HG03342 (cell line): Measurements from ENCODE around the gene ITGB3BP.
"Not testable (repeated sequence)": the region's sequence is repeated elsewhere in the genome, so short reads cannot be mapped to it uniquely, and the experiment has no call there.

ENCODE experiments used
- ATAC-seq: cut with Tn5 transposase; IDR thresholded peaks from one replicate; pipeline ENCODE4 v1.9.1; 2021; ENCODE audit warnings: mild to moderate bottlenecking, moderate library complexity; ENCODE audit not compliant: unreplicated experiment

ITGB3BP gene

GRCh38 chr1:63423649-63424048, 99.4 kb downstream of the ITGB3BP start:
- ATAC-seq, result no peak

DNA sequence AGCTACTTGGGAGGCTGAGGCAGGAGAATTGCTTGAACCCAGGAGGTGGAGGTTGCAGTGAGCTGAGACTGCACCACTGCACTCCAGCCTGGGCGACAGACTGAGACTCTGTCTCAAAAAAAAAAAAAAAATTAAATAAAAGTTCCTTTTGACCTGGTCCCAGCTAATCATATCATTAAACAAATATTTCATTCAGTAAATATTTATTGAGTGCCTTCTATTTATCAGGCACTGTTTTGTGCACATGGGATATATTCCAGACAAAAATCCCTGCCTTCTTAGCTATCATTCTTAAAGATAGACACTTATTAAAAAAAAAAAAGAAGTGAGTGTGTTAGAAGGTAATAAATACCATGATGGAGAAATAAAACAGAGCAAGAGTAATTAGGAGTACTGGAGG, 102.3 kb downstream of the ITGB3BP start:
- ATAC-seq, result not testable (repeated sequence)

- no peak for ATAC-seq
Observed at GRCh38 chr1:63418101-63418500, 104.9 kb downstream of the ITGB3BP start.

GRCh38 chr1:63414691-63415365, 108.2 kb downstream of the ITGB3BP start:
- ATAC-seq, result no peak

- ATAC-seq, result no peak
Observed at GRCh38 chr1:63413394-63413793, 109.6 kb downstream of the ITGB3BP start.

GRCh38 chr1:63411066-63411465, 112.0 kb downstream of the ITGB3BP start:
- ATAC-seq, result no peak

DNA sequence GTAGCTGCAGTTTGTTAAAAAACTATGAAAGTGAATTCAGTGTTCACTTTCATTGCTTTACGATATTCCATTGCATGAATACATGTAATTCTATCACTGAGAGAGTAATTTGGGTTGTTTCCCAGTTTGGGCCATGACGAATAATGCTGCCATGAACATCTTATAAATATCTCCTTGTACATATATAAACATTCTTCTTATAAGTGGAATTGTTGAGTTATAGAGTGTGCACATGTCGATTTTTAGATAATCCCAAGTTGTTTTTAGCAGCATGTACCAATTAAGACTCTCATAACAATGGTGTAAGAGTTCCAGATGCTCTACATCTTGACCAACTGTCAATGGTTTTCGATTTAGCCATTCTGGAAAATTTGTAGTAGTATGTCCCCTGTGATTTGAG, 114.7 kb downstream of the ITGB3BP start:
- no peak for ATAC-seq

DNA sequence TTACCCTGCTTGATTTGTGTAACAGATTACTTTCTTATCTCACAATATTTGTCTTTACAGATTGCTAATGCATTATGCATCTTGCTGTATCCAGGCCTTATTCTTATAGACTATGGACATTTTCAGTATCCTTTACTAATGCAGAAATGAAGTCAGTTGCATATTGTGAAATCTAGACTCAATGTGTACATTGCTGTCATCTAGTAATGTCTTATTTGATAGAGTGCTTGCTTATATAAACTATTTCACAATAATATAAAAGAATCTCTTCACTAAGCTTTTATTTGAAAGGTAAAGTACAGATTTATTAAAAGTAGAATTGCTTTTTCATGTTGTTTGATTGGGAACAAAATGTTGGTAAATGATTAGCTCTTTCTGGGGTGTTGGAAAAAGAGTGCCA, 116.0 kb downstream of the ITGB3BP start:
- no peak for ATAC-seq

DNA sequence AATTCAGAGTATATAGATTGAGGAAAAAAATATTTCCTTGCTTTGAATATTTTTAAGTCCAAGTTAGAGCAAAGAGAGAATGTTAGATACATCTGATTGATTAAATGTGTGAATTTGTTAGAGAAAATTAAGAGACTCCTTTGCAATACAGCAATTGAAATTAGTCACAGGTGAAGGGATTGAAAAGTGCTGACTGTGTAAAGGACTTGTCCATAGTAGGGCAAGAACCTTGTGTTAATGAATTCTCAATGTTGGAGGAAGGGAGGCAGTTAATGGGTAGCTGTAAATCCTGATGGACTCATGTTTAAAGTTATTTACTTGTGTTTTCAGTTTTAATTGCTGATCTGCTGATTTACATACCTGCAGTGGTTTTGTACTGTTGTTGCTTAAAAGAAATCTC, 117.0 kb downstream of the ITGB3BP start:
- no peak for ATAC-seq

DNA sequence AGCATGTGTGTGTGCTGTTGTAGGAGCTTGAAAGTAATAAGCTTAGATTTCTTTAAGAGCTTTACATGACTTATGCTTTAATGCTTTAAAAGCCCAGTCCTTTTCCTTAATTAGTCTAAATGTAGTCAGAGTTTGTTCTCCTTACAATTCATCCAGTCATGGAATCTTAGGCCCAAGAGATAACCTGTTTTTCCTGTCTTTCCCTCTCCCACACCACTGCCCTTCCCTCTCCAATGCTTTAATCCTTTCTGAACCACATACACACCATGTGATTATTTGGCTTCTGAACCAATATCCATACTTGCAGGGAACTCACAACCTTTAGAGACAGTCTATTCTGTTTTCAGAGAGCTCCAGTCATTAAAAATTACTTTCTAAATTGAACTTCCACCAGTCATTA, 118.0 kb downstream of the ITGB3BP start:
- no peak for ATAC-seq

DNA sequence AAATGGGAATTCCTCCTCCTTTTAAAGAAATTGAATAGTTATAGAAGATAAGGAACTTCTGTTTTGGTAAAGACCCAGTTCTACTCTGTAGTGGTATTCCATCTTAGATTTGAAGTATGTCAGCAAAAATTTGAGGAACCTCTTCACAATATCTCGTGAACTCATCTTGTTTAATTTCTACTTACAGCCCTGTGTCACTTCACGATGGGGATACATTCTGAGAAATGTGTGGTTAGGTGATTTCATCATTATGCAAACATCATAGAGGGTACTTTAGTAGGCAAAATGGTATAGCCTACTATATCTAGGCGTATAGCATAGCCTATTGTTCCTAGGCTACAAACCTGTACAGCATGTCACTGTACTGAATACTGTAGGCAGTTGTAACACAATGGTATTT, 119.6 kb downstream of the ITGB3BP start:
- no peak for ATAC-seq

DNA sequence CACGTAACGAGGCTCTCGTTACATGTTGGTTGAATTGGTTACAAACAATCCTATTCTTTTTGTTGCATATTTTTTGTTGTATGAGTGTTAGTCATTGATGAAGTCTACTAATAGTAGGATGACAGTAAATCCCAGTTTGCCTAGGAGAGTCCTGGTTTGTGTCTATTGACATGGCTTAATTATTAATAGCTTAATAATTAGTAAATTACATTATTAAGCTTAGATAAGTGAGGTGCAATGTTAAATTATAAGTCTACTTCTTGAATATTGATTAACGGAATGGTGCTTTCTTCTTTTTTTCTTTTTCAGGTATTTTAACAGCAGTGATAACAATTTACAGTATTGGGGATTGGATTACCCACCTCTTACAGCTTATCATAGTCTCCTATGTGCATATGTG, 121.1 kb downstream of the ITGB3BP start:
- ATAC-seq, result no peak
